ENCODE data around the gene ASCL3.
A peak's percentile ranks its signal among the peaks of the same experiment; 100 is the strongest.
"Not testable (repeated sequence)": the region's sequence is repeated elsewhere in the genome, so short reads cannot be mapped to it uniquely, and the experiment has no call there.

Gene ASCL3

GRCh38 chr11:8942518-8943066 lies at the start of gene ASCL3:
ASCL3 (minus strand) TSS chr11:8943016; CDS start chr11:8938161, 4,855 bp downstream.
- no peak for DNase-seq (ENCODE audit: low read depth in 2 of 2)

DNA sequence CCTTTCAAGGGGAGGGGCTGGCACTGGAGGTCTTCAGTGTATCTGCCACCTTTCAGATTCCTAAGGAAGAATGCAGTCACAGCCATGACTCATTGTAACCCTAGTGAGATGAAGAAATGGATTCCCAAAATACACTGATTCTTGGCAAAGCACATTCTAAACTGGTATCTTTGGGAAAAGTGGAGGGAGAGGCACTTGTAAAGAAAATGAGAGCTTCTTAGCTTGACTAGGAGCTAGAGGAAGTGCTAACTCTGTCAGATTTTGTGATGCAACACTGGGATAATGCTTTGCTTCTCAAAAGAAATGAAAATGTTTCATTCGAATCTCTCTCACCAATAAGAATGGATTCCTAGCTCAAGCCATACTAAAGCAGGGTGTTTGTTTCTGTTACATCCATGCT lies 46.6 kb upstream of the ASCL3 start:
- DNase-seq (ENCODE audit: low read depth in 2 of 2) = no peak

DNA sequence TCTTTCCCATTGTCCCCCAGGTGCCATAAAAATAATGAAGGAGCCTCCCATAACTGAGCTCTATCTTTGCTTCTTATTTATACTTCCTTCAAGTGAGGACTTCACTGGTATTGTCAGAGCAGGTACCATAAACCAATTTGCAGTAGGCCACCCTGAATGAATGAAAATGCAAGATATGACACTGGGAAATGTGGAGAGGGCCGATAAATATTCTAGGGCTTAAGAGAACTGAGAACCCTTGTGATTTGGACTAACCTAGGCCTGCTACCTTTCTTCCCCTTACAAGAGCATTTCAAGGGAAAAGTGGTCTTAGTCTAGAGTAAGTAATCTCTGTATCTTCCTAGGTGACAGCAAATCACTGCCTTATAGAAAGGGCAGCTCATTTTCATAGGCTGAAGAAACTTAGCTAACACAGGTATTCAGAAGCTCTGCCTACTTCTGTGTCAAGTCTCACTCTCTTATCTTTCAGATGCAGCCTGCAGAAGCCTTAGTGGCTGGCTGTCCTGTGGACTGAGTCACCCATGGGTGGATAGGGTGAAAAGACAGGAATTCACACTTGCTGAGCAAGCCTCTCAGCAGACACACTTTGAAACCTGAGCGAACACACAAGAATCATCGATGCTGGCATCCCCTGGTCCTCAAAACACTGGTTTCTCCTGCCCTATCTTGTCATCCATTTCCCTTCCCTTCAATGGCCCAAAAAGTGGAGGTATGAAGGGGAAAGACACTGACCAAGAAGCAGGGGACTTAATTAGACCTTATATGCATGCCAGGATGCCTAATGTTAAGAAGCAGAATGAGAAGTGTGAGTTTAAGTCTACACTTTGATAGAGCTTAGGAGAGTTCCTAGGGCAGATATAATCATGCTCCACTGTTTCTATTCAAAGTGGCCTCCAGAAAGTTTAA lies 45.8 kb upstream of the ASCL3 start:
- no peak for DNase-seq (ENCODE audit: low read depth in 2 of 2)

GRCh38 chr11:8987446-8987845 lies 44.6 kb upstream of the ASCL3 start:
- no peak for DNase-seq (ENCODE audit: low read depth in 2 of 2)

GRCh38 chr11:8986772-8987171 lies 44.0 kb upstream of the ASCL3 start:
- DNase-seq (ENCODE audit: low read depth in 2 of 2) = not testable (repeated sequence)

GRCh38 chr11:8985462-8985861 lies 42.6 kb upstream of the ASCL3 start:
- DNase-seq (ENCODE audit: low read depth in 2 of 2) = no peak

GRCh38 chr11:8983552-8983951 lies 40.7 kb upstream of the ASCL3 start:
- no peak for DNase-seq (ENCODE audit: low read depth in 2 of 2)

GRCh38 chr11:8980485-8980884 lies 37.7 kb upstream of the ASCL3 start:
- no peak for DNase-seq (ENCODE audit: low read depth in 2 of 2)

DNA sequence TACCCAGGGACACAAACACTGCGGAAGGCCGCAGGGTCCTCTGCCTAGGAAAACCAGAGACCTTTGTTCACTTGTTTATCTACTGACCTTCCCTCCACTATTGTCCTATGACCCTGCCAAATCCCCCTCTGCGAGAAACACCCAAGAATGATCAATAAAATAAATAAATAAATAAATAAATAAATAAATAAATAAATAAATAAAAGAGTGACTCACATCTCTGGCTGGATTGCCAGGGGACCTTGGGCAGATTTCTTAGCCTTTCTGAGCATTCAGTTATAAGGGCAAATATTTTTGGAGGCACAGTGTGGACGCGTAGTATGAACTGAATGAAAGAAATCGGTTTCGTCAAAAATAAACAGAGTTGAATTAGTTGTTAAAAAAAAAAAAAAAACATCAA lies 36.5 kb upstream of the ASCL3 start:
- not testable (repeated sequence) for DNase-seq (ENCODE audit: low read depth in 2 of 2)

DNA sequence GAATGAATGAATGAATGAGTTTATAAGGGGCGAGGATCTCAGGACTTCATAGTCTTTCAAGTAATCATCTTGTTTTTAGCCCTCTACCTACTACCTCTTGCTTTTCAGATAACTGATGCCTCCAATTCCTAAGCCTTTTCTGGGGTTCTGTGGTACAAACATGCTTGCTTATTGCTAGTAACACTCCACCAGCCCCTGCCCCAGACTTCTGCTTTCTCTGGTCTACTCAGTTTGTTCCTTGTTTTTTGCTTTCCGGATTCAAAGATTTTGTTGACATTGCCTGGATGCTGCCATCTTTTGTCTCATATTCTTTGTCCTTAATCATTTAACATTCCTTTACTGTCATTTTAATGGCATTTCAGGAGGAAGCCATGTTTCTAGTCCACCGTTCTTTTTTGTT lies 30.3 kb upstream of the ASCL3 start:
- no peak for DNase-seq (ENCODE audit: low read depth in 2 of 2)

GRCh38 chr11:8971924-8972316 lies 29.1 kb upstream of the ASCL3 start:
- no peak for DNase-seq (ENCODE audit: low read depth in 2 of 2)

DNA sequence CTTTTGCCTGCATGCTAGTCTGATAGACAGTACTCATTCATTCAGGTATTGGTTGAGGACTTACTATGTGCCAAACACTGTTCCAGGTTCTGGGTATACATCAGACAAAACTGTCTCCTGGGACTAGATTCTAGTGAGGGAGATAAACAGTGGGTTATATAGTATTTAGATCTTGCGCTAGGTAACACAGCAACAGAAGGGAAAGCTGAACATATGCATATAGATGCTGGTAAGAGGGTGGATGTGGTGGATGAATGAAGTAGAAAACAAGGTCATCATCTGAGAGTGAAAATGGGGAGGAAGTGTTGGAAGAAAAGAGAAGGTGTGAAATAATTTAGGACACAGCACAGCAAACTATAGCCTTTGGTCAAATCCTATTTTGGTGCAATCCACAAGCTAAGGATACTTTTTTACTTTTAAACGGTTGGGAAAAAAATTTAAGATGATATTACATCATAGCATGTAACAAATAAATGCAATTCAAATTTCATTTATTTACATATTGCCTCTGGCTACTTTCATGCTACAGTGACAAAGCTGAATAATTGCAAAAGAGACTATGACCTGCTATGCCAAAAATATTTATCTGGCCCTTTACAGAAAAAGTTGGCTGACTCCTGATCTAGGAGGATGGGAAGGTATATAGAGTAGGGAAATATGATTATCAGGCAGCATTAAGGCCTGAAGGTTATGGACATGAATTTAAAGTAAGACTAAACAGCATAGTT lies 28.5 kb upstream of the ASCL3 start:
- no peak for DNase-seq (ENCODE audit: low read depth in 2 of 2)

- DNase-seq (ENCODE audit: low read depth in 2 of 2) = no peak
Measured at GRCh38 chr11:8967184-8967583, 24.4 kb upstream of the ASCL3 start.

GRCh38 chr11:8964324-8965320 lies 21.8 kb upstream of the ASCL3 start, which contains the start of gene TMEM9B:
TMEM9B (minus strand) TSS chr11:8964442; CDS start chr11:8964313, 129 bp downstream.
- DNase-seq (ENCODE audit: low read depth in 2 of 2) = peak; percentile 71 to 73

DNA sequence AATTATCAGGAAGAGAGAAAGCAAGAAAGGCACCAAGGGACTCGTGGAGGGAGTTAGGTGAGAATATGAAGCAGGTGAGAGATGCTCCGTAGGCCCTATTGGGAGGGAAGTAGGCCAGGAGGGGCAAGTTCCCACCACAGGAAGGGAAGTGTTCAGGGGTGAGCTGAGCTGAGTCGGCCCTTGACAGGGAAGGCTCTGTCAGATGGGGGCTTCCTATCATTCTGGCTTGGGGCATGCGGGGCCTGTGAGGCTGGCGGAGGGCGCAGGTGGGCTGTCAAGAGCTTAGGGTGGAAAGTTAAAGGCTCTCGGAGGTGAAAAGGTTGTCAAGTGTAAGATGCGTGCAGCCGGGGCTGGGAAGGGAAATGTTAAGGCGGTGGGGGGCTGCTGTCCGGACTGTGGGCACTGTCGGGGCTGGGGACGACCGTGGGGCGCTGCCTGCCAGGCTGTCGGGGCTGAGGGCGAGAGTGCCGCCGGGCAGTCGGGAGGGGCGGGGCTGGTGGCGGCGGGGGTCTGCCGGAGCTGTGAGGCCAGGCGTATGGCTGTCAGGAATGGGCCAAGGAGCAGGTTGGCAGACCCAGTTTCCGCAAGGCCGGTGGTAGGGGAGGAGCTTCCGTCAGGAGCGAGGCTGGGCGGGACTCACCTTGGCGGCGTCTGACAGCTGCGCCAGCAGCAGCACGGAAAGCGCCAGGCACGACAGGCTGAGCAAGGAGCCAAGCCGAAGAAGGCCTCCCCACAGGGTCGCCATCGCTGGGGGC lies 20.9 kb upstream of the ASCL3 start:
- DNase-seq (ENCODE audit: low read depth in 2 of 2) = peak; percentile 58 to 67

DNA sequence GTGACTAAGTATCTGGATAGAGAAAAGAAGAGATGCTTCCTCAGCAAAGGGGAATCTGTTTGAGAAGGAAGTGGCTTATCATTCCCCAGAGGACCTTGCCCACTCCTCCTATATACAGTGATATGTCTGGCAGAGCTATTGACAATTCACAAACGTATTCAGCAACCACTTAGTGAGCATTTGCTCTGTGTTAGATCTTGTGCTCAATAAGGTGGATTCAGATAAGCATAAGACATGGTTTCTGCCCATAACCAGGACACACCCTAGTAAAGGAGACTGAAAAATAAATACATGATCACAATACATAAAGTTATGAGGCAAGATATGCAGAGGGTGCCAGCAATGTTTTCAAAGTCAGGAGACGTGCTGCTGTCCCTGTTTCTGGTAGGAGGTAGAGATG lies 20.0 kb upstream of the ASCL3 start:
- no peak for DNase-seq (ENCODE audit: low read depth in 2 of 2)

GRCh38 chr11:8961401-8961800 lies 18.6 kb upstream of the ASCL3 start:
- DNase-seq (ENCODE audit: low read depth in 2 of 2) = no peak

GRCh38 chr11:8959546-8960166 lies 16.8 kb upstream of the ASCL3 start:
- peak in 1 of 2 donors; percentile 21 for DNase-seq (ENCODE audit: low read depth in 2 of 2)

DNA sequence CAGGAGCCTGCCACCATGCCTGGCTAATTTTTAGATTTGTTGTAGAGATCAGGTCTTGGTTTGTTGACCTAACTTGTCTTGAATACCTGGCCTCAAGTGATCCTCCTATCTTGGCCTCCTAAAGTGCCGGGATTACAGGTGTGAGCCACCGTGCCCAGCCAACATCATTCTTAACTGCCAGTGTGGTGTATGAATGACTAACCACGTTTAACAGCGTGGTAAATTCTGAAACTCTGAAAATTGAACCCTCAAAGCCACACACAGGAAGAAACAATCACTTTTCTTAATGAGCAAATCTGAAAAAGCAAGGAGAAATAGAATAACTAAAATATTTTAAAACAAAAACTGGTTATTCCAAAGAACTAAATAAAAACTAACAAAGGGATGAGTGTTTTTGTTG lies 14.0 kb upstream of the ASCL3 start:
- no peak for DNase-seq (ENCODE audit: low read depth in 2 of 2)

- no peak for DNase-seq (ENCODE audit: low read depth in 2 of 2)
Measured at GRCh38 chr11:8948886-8949285, 6.1 kb upstream of the ASCL3 start.
